Measurements from ENCODE around the gene TBX20. TPM values are rescaled to one million over a fixed set of nuclear protein-coding genes. Genes with fewer than 3 reads are reported as not detected.

The TBX20 gene
- total and polyA plus RNA-seq, 7 donors = not detected

GRCh38 chr7:35285799-35286198 is 31.9 kb upstream of the TBX20 start:
- no peak for ATAC-seq
- 0 to 38% (median 0%) methylated on average over 1 of the region's 1 CpG for WGBS, 3 donors
- intact Hi-C loops (cut with DNase I) = no loop called here

GRCh38 chr7:35280902-35281301 is 27.0 kb upstream of the TBX20 start:
- peaks cover 0 to 5% (median 3%) of the 10 kb centered on the region in 3 donors for H3K27me3 ChIP-seq (ENCODE audit: insufficient read depth in 3 of 3, low read length in 2 of 3)
- no peaks in the 10 kb centered on the region for H3K4me1 ChIP-seq
- H3K9me3 ChIP-seq = no peaks in the 10 kb centered on the region
- TF ChIP-seq, protein P1, sequence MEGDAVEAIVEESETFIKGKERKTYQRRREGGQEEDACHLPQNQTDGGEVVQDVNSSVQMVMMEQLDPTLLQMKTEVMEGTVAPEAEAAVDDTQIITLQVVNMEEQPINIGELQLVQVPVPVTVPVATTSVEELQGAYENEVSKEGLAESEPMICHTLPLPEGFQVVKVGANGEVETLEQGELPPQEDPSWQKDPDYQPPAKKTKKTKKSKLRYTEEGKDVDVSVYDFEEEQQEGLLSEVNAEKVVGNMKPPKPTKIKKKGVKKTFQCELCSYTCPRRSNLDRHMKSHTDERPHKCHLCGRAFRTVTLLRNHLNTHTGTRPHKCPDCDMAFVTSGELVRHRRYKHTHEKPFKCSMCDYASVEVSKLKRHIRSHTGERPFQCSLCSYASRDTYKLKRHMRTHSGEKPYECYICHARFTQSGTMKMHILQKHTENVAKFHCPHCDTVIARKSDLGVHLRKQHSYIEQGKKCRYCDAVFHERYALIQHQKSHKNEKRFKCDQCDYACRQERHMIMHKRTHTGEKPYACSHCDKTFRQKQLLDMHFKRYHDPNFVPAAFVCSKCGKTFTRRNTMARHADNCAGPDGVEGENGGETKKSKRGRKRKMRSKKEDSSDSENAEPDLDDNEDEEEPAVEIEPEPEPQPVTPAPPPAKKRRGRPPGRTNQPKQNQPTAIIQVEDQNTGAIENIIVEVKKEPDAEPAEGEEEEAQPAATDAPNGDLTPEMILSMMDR (IDR thresholded peaks at IDR 0.05) = no peak
- WGBS, 3 donors = 45 to 48% (median 46%) methylated on average over 4 of the region's 4 CpGs
- DNase-seq = no peak
- ATAC-seq = no peak
- no peak overlapping the region for H3K4me3 ChIP-seq
- H3K36me3 ChIP-seq (ENCODE audit: insufficient read depth in 1 of 2, low read depth in 1 of 2) = no peaks in the 10 kb centered on the region
- no peak overlapping the region for H3K27ac ChIP-seq
- intact Hi-C loops (cut with DNase I) = no loop called here

More at GRCh38 chr7:35285799-35286198, 31.9 kb upstream of the TBX20 start:
- Histone ChIP-seq H3K27me3 (ENCODE audit: insufficient read depth in 3 of 3, low read length in 2 of 3) (peaks cover 0 to 5% (median 3%) of the 10 kb centered on the region in 3 donors), H3K4me3 (no peak overlapping the region), H3K27ac (no peak overlapping the region), H3K36me3 (ENCODE audit: insufficient read depth in 1 of 2, low read depth in 1 of 2) (no peaks in the 10 kb centered on the region), H3K4me1 (no peaks in the 10 kb centered on the region), H3K9me3 (no peaks in the 10 kb centered on the region)
- TF ChIP-seq, protein P1 (IDR thresholded peaks at IDR 0.05) = no peak
- DNase-seq = no peak

DNA sequence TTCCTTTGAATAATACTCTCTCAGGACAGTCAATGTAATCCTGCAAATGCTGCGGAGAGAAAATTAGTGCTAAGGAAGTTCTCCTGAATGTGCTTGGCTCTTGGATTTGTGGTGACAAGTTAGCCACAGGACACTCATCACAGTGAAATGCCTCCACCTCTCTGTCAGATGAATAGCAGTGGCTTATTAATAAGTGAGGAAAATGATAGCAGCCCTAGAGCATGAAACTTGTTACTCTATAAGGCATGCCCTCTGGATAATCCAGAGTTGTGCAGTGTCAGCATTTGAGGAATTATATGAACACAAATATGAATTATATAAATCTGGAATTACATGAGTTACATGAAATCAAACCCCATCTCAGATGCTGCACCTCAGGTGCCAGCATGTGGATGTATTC is 23.5 kb upstream of the TBX20 start:
- Histone ChIP-seq H3K27ac (no peak overlapping the region), H3K4me1 (no peaks in the 10 kb centered on the region), H3K4me3 (no peak overlapping the region), H3K27me3 (ENCODE audit: insufficient read depth in 3 of 3, low read length in 2 of 3) (peaks cover 0 to 3% (median 3%) of the 10 kb centered on the region in 3 donors), H3K36me3 (ENCODE audit: insufficient read depth in 1 of 2, low read depth in 1 of 2) (no peaks in the 10 kb centered on the region), H3K9me3 (no peaks in the 10 kb centered on the region)
- DNase-seq (no peak), ATAC-seq (no peak)
- WGBS, 3 donors = 76 to 80% (median 79%) methylated on average over 1 of the region's 1 CpG
- TF ChIP-seq, protein P1 (IDR thresholded peaks at IDR 0.05) = no peak
- intact Hi-C loops (cut with DNase I) = no loop called here

DNA sequence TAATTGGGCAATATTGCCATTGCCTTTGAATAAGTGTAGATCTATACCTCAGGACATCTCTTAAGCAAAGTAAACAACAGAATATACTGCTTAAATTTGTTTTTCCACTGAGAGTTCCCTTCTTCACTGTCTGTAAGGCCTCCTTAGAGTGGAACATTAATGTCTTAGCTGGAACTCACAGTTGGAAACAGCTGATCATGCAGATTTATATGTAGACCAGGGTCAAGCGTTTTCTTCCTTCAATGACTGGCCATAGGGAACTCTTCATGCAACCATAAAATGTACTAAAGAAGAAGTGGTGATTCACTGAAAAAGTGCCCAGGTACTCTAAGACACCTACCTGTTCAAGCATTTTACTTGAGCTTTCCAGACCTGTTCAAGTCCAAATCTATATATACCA is 18.3 kb upstream of the TBX20 start:
- no peak for ATAC-seq
- DNase-seq = no peak
- Histone ChIP-seq H3K27me3 (ENCODE audit: insufficient read depth in 3 of 3, low read length in 2 of 3) (peaks cover 0 to 3% (median 0%) of the 10 kb centered on the region in 3 donors), H3K36me3 (ENCODE audit: insufficient read depth in 1 of 2, low read depth in 1 of 2) (no peaks in the 10 kb centered on the region), H3K4me1 (no peaks in the 10 kb centered on the region), H3K27ac (no peak overlapping the region), H3K9me3 (no peaks in the 10 kb centered on the region), H3K4me3 (no peak overlapping the region)
- TF ChIP-seq, protein P1 (IDR thresholded peaks at IDR 0.05) = no peak
- intact Hi-C loops (cut with DNase I) = no loop called here
- 71 to 76% (median 73%) methylated on average over 1 of the region's 1 CpG for WGBS, 3 donors

DNA sequence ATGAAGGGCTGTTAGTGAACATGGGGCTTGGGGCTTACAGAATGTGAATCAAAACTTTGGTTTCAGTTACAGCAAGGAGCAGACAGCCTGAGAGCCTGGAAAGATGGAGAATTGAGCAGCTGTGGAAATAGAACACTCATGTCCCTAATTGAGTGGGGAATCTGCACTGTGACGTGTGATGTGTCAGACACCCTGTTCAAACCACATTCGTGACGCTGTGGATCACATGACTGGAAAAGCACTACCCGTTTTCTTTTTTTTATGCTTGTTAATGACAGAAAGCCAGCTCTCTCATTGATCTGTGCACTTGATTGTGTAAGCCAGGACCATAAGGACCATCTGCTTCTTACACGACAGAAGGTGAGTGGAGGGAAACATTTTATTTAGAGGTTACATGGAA is 15.1 kb upstream of the TBX20 start:
- no peaks in the 10 kb centered on the region for H3K36me3 ChIP-seq (ENCODE audit: insufficient read depth in 1 of 2, low read depth in 1 of 2)
- H3K27me3 ChIP-seq (ENCODE audit: insufficient read depth in 3 of 3, low read length in 2 of 3) = peaks cover 0 to 8% (median 3%) of the 10 kb centered on the region in 3 donors
- WGBS, 3 donors = 21 to 36% (median 28%) methylated on average over 5 of the region's 5 CpGs
- no peaks in the 10 kb centered on the region for H3K4me1 ChIP-seq
- ATAC-seq (no peak), DNase-seq (no peak)
- intact Hi-C loops (cut with DNase I) = no loop called here
- TF ChIP-seq, protein P1 (IDR thresholded peaks at IDR 0.05) = no peak
- no peak overlapping the region for H3K27ac ChIP-seq
- H3K9me3 ChIP-seq = no peaks in the 10 kb centered on the region
- no peak overlapping the region for H3K4me3 ChIP-seq

All from psoas muscle (tissue), 8 donors.